Transverse colon (tissue), 4 donors: ENCODE results near the gene ZHX3. TPM values are rescaled to one million over a fixed set of nuclear protein-coding genes. Genes with fewer than 3 reads are reported as not detected.

Experiments
- DNase-seq: peaks from one replicate; pipeline ENCODE4 v3.0.0-alpha.2; 2019
- H3K27ac ChIP-seq, 4 donors: fragments of 200-600 bp; sonication (generic); 2 replicates each; pipeline ENCODE4 v1.5.1; 2016 to 2018; ENCODE audit warnings: inconsistent platforms in 4 of 4
- H3K27me3 ChIP-seq: fragments of 200-600 bp; sonication (generic); 2 replicates; pipeline ENCODE4 v1.5.1; 2017; ENCODE audit warnings: inconsistent platforms
- H3K36me3 ChIP-seq, 4 donors: fragments of 200-600 bp; sonication (generic); 2 replicates each; pipeline ENCODE4 v1.5.1; 2017 to 2019; ENCODE audit warnings: inconsistent platforms in 4 of 4
- H3K4me1 ChIP-seq, 4 donors: fragments of 200-600 bp; sonication (generic); 2 replicates each; pipeline ENCODE4 v1.5.1; 2017 to 2020; ENCODE audit warnings: inconsistent platforms in 4 of 4
- H3K4me3 ChIP-seq, 4 donors: fragments of 200-600 bp; sonication (generic); 1 replicate in 1 of 4; 2 replicates in 3 of 4; pipeline versions ENCODE4 v1.5.1 to v1.6.1; 2017 to 2019; ENCODE audit warnings: inconsistent platforms in 4 of 4
- H3K9me3 ChIP-seq, 2 donors: fragments of 200-600 bp; sonication (generic); 2 replicates each; pipeline ENCODE4 v1.5.1; 2017 to 2019; ENCODE audit warnings: inconsistent platforms in 2 of 2
- CTCF ChIP-seq, 5 experiments: fragments of 200-600 bp in 3 of 5; fragments of 450-650 bp in 2 of 5; sonication (generic) in 3 of 5; IDR thresholded peaks; 1 replicate in 2 of 5; 2 replicates in 3 of 5; pipeline ENCODE4 v1.5.1; 2016 to 2017; ENCODE audit warnings: antibody characterized with exemption in 5 of 5, inconsistent platforms in 3 of 5, mild to moderate bottlenecking in 2 of 5, moderate library complexity in 1 of 5
- EP300 ChIP-seq: sonication (generic); formaldehyde crosslinking; IDR thresholded peaks from one replicate; pipeline ENCODE4 v1.6.1; 2017; ENCODE audit warnings: antibody characterized with exemption, low read depth
- POLR2A ChIP-seq: fragments of 450-650 bp; IDR thresholded peaks from one replicate; pipeline ENCODE4 v1.6.1; 2016; ENCODE audit warnings: antibody characterized with exemption, mild to moderate bottlenecking, moderate library complexity
- POLR2AphosphoS5 ChIP-seq, 3 donors: sonication (generic); formaldehyde crosslinking; IDR thresholded peaks; one replicate each; pipeline ENCODE4 v1.6.1; 2016; ENCODE audit warnings: antibody characterized with exemption in 3 of 3
- WGBS, 2 donors: methylation state at CpG; one replicate each; pipeline ENCODE4 v1.1.5; 2018; ENCODE audit warnings: low coverage in 1 of 2; 5-methylcytosine and 5-hydroxymethylcytosine counted together
- in situ Hi-C, 4 donors: fragments of 200-750 bp; cut with MboI; loops; one replicate each; pipeline versions ENCODE4 v1.15.0 to v1.15.1; 2017; ENCODE audit warnings: low sequenced_read_pairs in 3 of 4, low pct_ligation_motif_present in 1 of 4, low pct_unique_long_range_greater_than_20kb in 1 of 4
- intact Hi-C: fragments of 100-400 bp; cut with DNase I; formaldehyde crosslinking; loops from one replicate; pipeline ENCODE4 v1.15.1; 2023; ENCODE audit warnings: low total_unique reads
- total RNA-seq, 4 donors: library from RNA; depleted of rRNA; stranded (reverse); fragments of >200 nt; gene quantifications; one replicate each; pipeline ENCODE4 v1.1.0, GENCODE V29; 2016

Gene ZHX3
- total RNA-seq, 4 donors from 2014 or later = 22.7 to 34.8 (median 26.4) TPM

GRCh38 chr20:41213150-41213820 is 104.2 kb downstream of the ZHX3 start:
- intact Hi-C loops (no loop called here), in situ Hi-C loops (no loop called here)
- Histone ChIP-seq H3K36me3 (no peaks in the 10 kb centered on the region), H3K4me1 (peaks cover 0 to 5% (median 0%) of the 10 kb centered on the region in 4 donors), H3K9me3 (no peaks in the 10 kb centered on the region), H3K27ac (no peak overlapping the region), H3K4me3 (no peak overlapping the region), H3K27me3 (no peaks in the 10 kb centered on the region)
- WGBS, 2 donors = 95 to 100% methylated on average over 1 of the region's 1 CpG
- no peak for DNase-seq
- TF ChIP-seq POLR2A = no peak
- TF ChIP-seq EP300 = no peak
- TF ChIP-seq POLR2AphosphoS5 (IDR thresholded peaks at IDR 0.05) = no peak
- TF ChIP-seq CTCF (IDR thresholded peaks at IDR 0.05) = no peak

- Histone ChIP-seq H3K27me3 (no peaks in the 10 kb centered on the region), H3K4me1 (no peaks in the 10 kb centered on the region), H3K4me3 (no peak overlapping the region), H3K9me3 (no peaks in the 10 kb centered on the region), H3K36me3 (no peaks in the 10 kb centered on the region), H3K27ac (no peak overlapping the region)
- TF ChIP-seq POLR2A (no peak), CTCF (IDR thresholded peaks at IDR 0.05) (no peak), POLR2AphosphoS5 (IDR thresholded peaks at IDR 0.05) (no peak), EP300 (no peak)
- intact Hi-C loops = no loop called here
- WGBS, 2 donors = 84 to 91% methylated on average over 8 to 11 of the region's 11 CpGs
- in situ Hi-C loops = no loop called here
- no peak for DNase-seq
Observed at GRCh38 chr20:41205313-41205712, 112.2 kb downstream of the ZHX3 start.

- Histone ChIP-seq H3K4me1 (no peaks in the 10 kb centered on the region), H3K36me3 (no peaks in the 10 kb centered on the region), H3K4me3 (no peak overlapping the region), H3K27ac (no peak overlapping the region), H3K9me3 (no peaks in the 10 kb centered on the region), H3K27me3 (no peaks in the 10 kb centered on the region)
- TF ChIP-seq CTCF (IDR thresholded peaks at IDR 0.05) (no peak), EP300 (no peak), POLR2A (no peak), POLR2AphosphoS5 (IDR thresholded peaks at IDR 0.05) (no peak)
- WGBS, 2 donors = 89 to 91% methylated on average over 3 to 8 of the region's 8 CpGs
- no peak for DNase-seq
- intact Hi-C loops (no loop called here), in situ Hi-C loops (no loop called here)
Observed at GRCh38 chr20:41204304-41205265, 112.9 kb downstream of the ZHX3 start.

GRCh38 chr20:41203660-41204059 is 113.9 kb downstream of the ZHX3 start:
- no peak for DNase-seq
- TF ChIP-seq POLR2A (no peak), EP300 (no peak)
- Histone ChIP-seq H3K27me3 (no peaks in the 10 kb centered on the region), H3K9me3 (peaks cover 6 to 7% of the 10 kb centered on the region in 2 donors), H3K27ac (no peak overlapping the region), H3K4me3 (no peak overlapping the region), H3K36me3 (peaks cover 0 to 8% (median 0%) of the 10 kb centered on the region in 4 donors), H3K4me1 (no peaks in the 10 kb centered on the region)
- in situ Hi-C loops (no loop called here), intact Hi-C loops (no loop called here)
- 92% methylated on average over 9 of the region's 9 CpGs; no CpG with 5 or more reads in 1 of the 2 donors for WGBS, 2 donors
